Ramos (cell line): ENCODE measurements around the gene LHX5.

Experiments
- in situ Hi-C: fragments of 300-500 bp; cut with MboI; formaldehyde crosslinking; loops from one replicate; pipeline ENCODE4 v1.14.3; 2022; ENCODE audit warnings: low sequenced_read_pairs; ENCODE audit not compliant: unreplicated experiment

Gene LHX5

GRCh38 chr12:113467142-113467501 is 4.5 kb downstream of the LHX5 start:
- in situ Hi-C loops: no loop called here

GRCh38 chr12:113466454-113467141 is 5.1 kb downstream of the LHX5 start:
- in situ Hi-C loops: no loop called here

GRCh38 chr12:113465808-113466453 is 5.7 kb downstream of the LHX5 start:
- in situ Hi-C loops: no loop called here

GRCh38 chr12:113464852-113465719 is 6.6 kb downstream of the LHX5 start:
- in situ Hi-C loops: no loop called here

GRCh38 chr12:113464452-113464775 is 7.3 kb downstream of the LHX5 start:
- in situ Hi-C loops: no loop called here

GRCh38 chr12:113463746-113464451 is 7.8 kb downstream of the LHX5 start:
- in situ Hi-C loops: no loop called here

GRCh38 chr12:113462998-113463745 is 8.5 kb downstream of the LHX5 start:
- in situ Hi-C loops: no loop called here

GRCh38 chr12:113462117-113462774 is 9.4 kb downstream of the LHX5 start:
- in situ Hi-C loops: no loop called here

- in situ Hi-C loops: no loop called here
Measured at GRCh38 chr12:113461666-113462065, 10.0 kb downstream of the LHX5 start.

- in situ Hi-C loops: no loop called here
Measured at GRCh38 chr12:113459981-113460380, 11.7 kb downstream of the LHX5 start.

GRCh38 chr12:113457710-113458109 is 14.0 kb downstream of the LHX5 start:
- in situ Hi-C loops: no loop called here

- in situ Hi-C loops: no loop called here
Measured at GRCh38 chr12:113457185-113457584, 14.5 kb downstream of the LHX5 start.

GRCh38 chr12:113456761-113457160 is 14.9 kb downstream of the LHX5 start:
- in situ Hi-C loops: no loop called here

- in situ Hi-C loops: no loop called here
Measured at GRCh38 chr12:113456199-113456598, 15.5 kb downstream of the LHX5 start.

GRCh38 chr12:113453330-113453729 is 18.3 kb downstream of the LHX5 start:
- in situ Hi-C loops: no loop called here

- in situ Hi-C loops: no loop called here
Measured at GRCh38 chr12:113452458-113452857, 19.2 kb downstream of the LHX5 start.

GRCh38 chr12:113449839-113450238 is 21.8 kb downstream of the LHX5 start:
- in situ Hi-C loops: no loop called here

GRCh38 chr12:113449299-113449698 is 22.4 kb downstream of the LHX5 start:
- in situ Hi-C loops: no loop called here

GRCh38 chr12:113448873-113449272 is 22.8 kb downstream of the LHX5 start:
- in situ Hi-C loops: no loop called here
